ENCODE data around the gene PRKAR2B. TPM values are rescaled to one million over a fixed set of nuclear protein-coding genes. Genes with fewer than 3 reads are reported as not detected.

Gene PRKAR2B
- total RNA-seq, 2 donors from 2014 or later: 3.9 to 5.3 TPM

- no peaks in the 10 kb centered on the region for H3K9me3 ChIP-seq
- TF ChIP-seq CTCF (IDR thresholded peaks at IDR 0.05): no peak
- no peaks in the 10 kb centered on the region for H3K27me3 ChIP-seq (replicated peaks; ENCODE audit: insufficient read depth)
- DNase-seq (ENCODE audit: low spot score) (no peak), ATAC-seq (ENCODE audit: insufficient number of reproducible peaks, low FRiP score, low read depth) (no peak)
- no peaks in the 10 kb centered on the region for H3K4me1 ChIP-seq (ENCODE audit: control insufficient read depth in 1 of 2, low read depth in 2 of 2)
- H3K27ac ChIP-seq: no peak overlapping the region
- no peak overlapping the region for H3K4me3 ChIP-seq
- H3K36me3 ChIP-seq: no peaks in the 10 kb centered on the region
Measured at GRCh38 chr7:107002126-107002525, 42.4 kb upstream of the PRKAR2B start.

- DNase-seq (ENCODE audit: low spot score) (no peak), ATAC-seq (ENCODE audit: insufficient number of reproducible peaks, low FRiP score, low read depth) (no peak)
- no peaks in the 10 kb centered on the region for H3K9me3 ChIP-seq
- H3K27ac ChIP-seq: no peak overlapping the region
- H3K36me3 ChIP-seq: no peaks in the 10 kb centered on the region
- H3K4me3 ChIP-seq: no peak overlapping the region
- no peak for TF ChIP-seq CTCF (IDR thresholded peaks at IDR 0.05)
- no peaks in the 10 kb centered on the region for H3K27me3 ChIP-seq (replicated peaks; ENCODE audit: insufficient read depth)
- no peaks in the 10 kb centered on the region for H3K4me1 ChIP-seq (ENCODE audit: control insufficient read depth in 1 of 2, low read depth in 2 of 2)
Measured at GRCh38 chr7:107002529-107002998, 41.9 kb upstream of the PRKAR2B start.

GRCh38 chr7:107007007-107007891 is 37.3 kb upstream of the PRKAR2B start:
- Histone ChIP-seq H3K9me3 (no peaks in the 10 kb centered on the region), H3K4me3 (no peak overlapping the region), H3K27me3 (replicated peaks; ENCODE audit: insufficient read depth) (no peaks in the 10 kb centered on the region), H3K36me3 (no peaks in the 10 kb centered on the region), H3K27ac (no peak overlapping the region), H3K4me1 (ENCODE audit: control insufficient read depth in 1 of 2, low read depth in 2 of 2) (no peaks in the 10 kb centered on the region)
- ATAC-seq (ENCODE audit: insufficient number of reproducible peaks, low FRiP score, low read depth) (no peak), DNase-seq (ENCODE audit: low spot score) (no peak)
- no peak for TF ChIP-seq CTCF (IDR thresholded peaks at IDR 0.05)

GRCh38 chr7:107007892-107008287 is 36.6 kb upstream of the PRKAR2B start:
- no peaks in the 10 kb centered on the region for H3K9me3 ChIP-seq
- ATAC-seq (ENCODE audit: insufficient number of reproducible peaks, low FRiP score, low read depth): no peak
- no peaks in the 10 kb centered on the region for H3K4me1 ChIP-seq (ENCODE audit: control insufficient read depth in 1 of 2, low read depth in 2 of 2)
- H3K27ac ChIP-seq: no peak overlapping the region
- no peaks in the 10 kb centered on the region for H3K27me3 ChIP-seq (replicated peaks; ENCODE audit: insufficient read depth)
- TF ChIP-seq CTCF (IDR thresholded peaks at IDR 0.05): no peak
- H3K36me3 ChIP-seq: no peaks in the 10 kb centered on the region
- H3K4me3 ChIP-seq: no peak overlapping the region
- DNase-seq (ENCODE audit: low spot score): no peak

GRCh38 chr7:107009846-107010203 is 34.7 kb upstream of the PRKAR2B start:
- ATAC-seq (ENCODE audit: insufficient number of reproducible peaks, low FRiP score, low read depth) (no peak), DNase-seq (ENCODE audit: low spot score) (no peak)
- Histone ChIP-seq H3K4me1 (ENCODE audit: control insufficient read depth in 1 of 2, low read depth in 2 of 2) (no peaks in the 10 kb centered on the region), H3K36me3 (no peaks in the 10 kb centered on the region), H3K9me3 (no peaks in the 10 kb centered on the region), H3K4me3 (no peak overlapping the region), H3K27me3 (replicated peaks; ENCODE audit: insufficient read depth) (no peaks in the 10 kb centered on the region), H3K27ac (no peak overlapping the region)
- TF ChIP-seq CTCF (IDR thresholded peaks at IDR 0.05): no peak
